ENCODE results near the gene CFAP46.

DNA sequence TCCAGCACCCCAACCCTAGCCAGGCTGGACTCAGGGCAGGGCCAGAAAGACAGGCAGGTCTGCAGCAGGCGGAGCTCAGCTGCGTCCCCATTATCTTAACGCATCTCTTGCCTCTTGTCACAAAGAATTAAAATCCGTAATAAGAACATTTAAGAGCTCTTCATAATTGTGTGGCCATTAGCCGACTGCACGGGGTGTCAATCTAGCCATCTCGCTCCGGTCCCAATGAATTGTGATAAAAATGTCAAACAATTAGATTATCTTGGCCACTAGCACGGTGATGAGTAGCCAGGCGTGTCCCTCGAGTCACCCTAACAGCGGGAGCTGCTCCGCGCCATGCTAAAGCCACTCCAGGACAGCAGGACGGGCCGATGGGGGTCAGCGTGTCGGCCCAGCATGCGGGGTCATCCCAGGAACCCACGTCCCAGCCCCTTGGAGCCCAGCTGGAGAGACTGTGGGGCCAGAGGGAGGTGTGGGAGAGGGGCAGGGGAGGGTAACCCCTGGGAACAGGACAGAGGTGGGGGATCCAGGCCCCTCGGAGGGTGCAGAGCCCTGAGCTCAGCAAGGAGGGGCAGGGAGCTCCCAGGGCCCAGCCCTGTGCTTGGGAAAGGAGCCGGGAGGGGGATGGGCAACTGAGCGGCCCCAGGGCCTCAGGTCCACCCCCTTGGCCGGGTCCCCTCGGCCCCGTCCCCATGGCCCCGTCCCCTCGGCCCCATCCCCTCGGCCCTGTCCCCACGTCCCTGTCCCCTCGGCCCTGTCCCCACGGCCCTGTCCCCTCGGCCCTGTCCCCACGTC lies 138.8 kb downstream of the CFAP46 start:
- no peak for TF ChIP-seq CTCF (IDR thresholded peaks at IDR 0.05; ENCODE audit: insufficient read depth, low read length, poor library complexity, severe bottlenecking)
- no peak for TF ChIP-seq EZH2phosphoT487 (conservative IDR thresholded peaks at IDR 0.05; ENCODE audit: low read length)

All from SU-DHL-6 (cell line).